PFSK-1 (cell line): ENCODE measurements around the gene ADCY1.

ENCODE experiments used
- POLR2AphosphoS5 ChIP-seq: IDR thresholded peaks from 2 replicates; pipeline ENCODE4 v1.6.1; 2012; ENCODE audit warnings: low read depth, mild to moderate bottlenecking, control low read depth, low read length, moderate library complexity
- SIN3A ChIP-seq: IDR thresholded peaks from 2 replicates; pipeline ENCODE4 v1.6.1; 2012; ENCODE audit warnings: mild to moderate bottlenecking, low read length, moderate library complexity, borderline replicate concordance; ENCODE audit not compliant: insufficient read depth
- TAF1 ChIP-seq: IDR thresholded peaks from 2 replicates; pipeline ENCODE4 v1.6.1; 2012; ENCODE audit warnings: low read length, control low read depth, borderline replicate concordance; ENCODE audit not compliant: insufficient read depth
- TF ChIP-seq, protein P1 (sequence below), 2 experiments: IDR thresholded peaks; 2 replicates each; pipeline versions ENCODE4 v1.6.1 to v1.8.0; 2011 to 2012; ENCODE audit warnings: low read depth in 2 of 2, low read length in 2 of 2, control low read depth in 1 of 2, inconsistent platforms in 1 of 2, mild to moderate bottlenecking in 1 of 2, moderate library complexity in 1 of 2; ENCODE audit not compliant: insufficient read depth in 1 of 2

DNA sequence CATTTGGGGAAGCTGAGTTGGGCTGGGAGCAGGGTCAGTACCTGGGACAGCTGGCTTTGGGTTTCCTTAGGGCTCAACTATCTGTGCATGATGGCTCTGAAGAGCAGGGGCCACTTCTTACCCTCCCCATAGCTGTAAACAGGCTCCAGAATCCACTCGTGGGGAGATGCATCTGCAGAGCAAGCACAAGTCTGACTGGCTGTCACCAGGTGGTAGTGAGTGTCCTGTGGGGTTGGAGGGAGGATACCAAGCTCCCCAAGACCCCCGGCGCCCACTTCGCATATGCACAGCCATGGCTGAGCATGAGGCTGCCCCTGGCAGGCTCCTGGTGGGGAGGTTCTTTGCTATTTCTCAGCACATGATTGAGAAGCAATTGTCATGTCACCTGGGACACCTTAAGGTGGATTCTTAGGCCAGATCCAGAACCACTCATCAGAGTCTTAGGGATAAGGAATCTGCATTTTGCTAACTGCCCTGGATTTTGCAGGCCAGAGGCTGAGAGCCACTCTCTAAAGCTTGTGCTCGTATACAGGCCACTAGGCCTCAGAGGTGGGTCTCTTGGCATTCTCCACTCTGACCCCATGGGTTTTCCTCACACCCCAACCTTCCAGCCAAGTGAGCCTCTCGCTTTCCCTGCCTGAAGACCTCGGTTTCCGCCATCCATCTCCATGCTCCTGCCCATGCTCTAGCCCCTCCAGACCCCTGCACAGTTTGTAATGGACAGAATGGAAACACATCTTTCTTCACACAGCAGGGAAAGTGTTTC, 53.7 kb downstream of the ADCY1 start:
- no peak for TF ChIP-seq TAF1
- no peak for TF ChIP-seq POLR2AphosphoS5
- TF ChIP-seq SIN3A = no peak
- TF ChIP-seq, protein P1, sequence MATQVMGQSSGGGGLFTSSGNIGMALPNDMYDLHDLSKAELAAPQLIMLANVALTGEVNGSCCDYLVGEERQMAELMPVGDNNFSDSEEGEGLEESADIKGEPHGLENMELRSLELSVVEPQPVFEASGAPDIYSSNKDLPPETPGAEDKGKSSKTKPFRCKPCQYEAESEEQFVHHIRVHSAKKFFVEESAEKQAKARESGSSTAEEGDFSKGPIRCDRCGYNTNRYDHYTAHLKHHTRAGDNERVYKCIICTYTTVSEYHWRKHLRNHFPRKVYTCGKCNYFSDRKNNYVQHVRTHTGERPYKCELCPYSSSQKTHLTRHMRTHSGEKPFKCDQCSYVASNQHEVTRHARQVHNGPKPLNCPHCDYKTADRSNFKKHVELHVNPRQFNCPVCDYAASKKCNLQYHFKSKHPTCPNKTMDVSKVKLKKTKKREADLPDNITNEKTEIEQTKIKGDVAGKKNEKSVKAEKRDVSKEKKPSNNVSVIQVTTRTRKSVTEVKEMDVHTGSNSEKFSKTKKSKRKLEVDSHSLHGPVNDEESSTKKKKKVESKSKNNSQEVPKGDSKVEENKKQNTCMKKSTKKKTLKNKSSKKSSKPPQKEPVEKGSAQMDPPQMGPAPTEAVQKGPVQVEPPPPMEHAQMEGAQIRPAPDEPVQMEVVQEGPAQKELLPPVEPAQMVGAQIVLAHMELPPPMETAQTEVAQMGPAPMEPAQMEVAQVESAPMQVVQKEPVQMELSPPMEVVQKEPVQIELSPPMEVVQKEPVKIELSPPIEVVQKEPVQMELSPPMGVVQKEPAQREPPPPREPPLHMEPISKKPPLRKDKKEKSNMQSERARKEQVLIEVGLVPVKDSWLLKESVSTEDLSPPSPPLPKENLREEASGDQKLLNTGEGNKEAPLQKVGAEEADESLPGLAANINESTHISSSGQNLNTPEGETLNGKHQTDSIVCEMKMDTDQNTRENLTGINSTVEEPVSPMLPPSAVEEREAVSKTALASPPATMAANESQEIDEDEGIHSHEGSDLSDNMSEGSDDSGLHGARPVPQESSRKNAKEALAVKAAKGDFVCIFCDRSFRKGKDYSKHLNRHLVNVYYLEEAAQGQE (IDR thresholded peaks at IDR 0.05; ENCODE audit: insufficient read depth in 1 of 2, low read depth in 2 of 2, low read length in 2 of 2) = no peak
